SK-N-MC (cell line): ENCODE data around the gene DCAF8L2.

Experiments
- EZH2 ChIP-seq: fragments of 200-600 bp; sonication (generic); IDR thresholded peaks from one replicate; pipeline ENCODE4 v1.6.1; 2017; ENCODE audit warnings: antibody characterized with exemption
- POLR2AphosphoS5 ChIP-seq: IDR thresholded peaks from 2 replicates; pipeline ENCODE4 v1.6.1; 2012; ENCODE audit warnings: mild to moderate bottlenecking, low read depth, low read length, borderline replicate concordance

DNA sequence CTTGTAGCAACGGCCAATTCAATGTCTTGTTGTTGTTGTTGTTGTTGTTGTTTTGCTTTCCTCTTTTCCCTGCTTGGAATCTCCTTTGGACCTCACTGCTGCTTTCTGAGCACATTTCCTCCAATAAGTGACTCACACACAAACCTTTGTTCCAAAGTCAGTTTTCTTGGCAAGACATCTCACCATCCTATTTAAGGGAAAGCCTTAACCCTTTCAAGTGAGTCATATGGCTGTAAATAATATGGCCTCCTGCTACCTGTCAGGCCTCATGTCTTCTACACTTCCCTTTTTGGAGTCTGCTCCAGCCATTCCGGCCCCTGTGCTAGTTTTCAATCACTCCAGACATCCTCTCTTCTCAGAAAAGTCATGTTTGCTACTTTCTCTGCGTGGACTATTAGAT is 138.1 kb downstream of the DCAF8L2 start:
- TF ChIP-seq EZH2 (no peak), POLR2AphosphoS5 (no peak)
